K562 (cell line): ENCODE measurements around the gene TMEM242. TPM values are rescaled to one million over a fixed set of nuclear protein-coding genes. Genes with fewer than 3 reads are reported as not detected.

Experiments
- ATAC-seq: fragments of 200-7000 bp; cut with Tn5 transposase; 3 replicates; pipeline ENCODE4 v1.9.1; 2020; ENCODE audit warnings: moderate library complexity
- BruUV-seq: library from RNA; stranded (reverse); fragments of 400-500 nt; replicated peaks from 2 replicates; lab custom pipeline; 2021; lab: Mats Ljungman, UMichigan
- CTCF ChIA-PET: fragments of 300-600 bp; formaldehyde crosslinking; extraction: SDS; loops from one replicate; lab custom pipeline; 2021; ENCODE audit warnings: low intra/inter-chr PET ratio; lab: Yijun Ruan, JAX
- POLR2A ChIA-PET: fragments of 300-600, 350-650 bp; sonication (Branson Sonifier 250); formaldehyde crosslinking; extraction: SDS; loops from one replicate; lab custom pipeline; 2021; ENCODE audit warnings: antibody characterized with exemption, inconsistent platforms; lab: Yijun Ruan, JAX
- DNase-seq, 4 experiments: peaks; one replicate each; pipeline versions ENCODE4 v3.0.0 to v3.0.0-alpha.2; 2011 to 2018; ENCODE audit warnings: low spot score in 3 of 4, mixed read lengths in 3 of 4; ENCODE audit errors: extremely low read depth in 1 of 4
- FAIRE-seq: peaks from 2 replicates; lab custom pipeline; 2011; peaks lifted over from hg19 to GRCh38; lab: Jason Lieb, UNC
- H2AFZ ChIP-seq: 2 replicates; pipeline ENCODE4 v1.6.0; 2011; ENCODE audit warnings: low read depth, low read length, control low read depth, inconsistent platforms
- H3K27ac ChIP-seq: fragments of 200-600 bp; 3 replicates; pipeline ENCODE4 v1.8.0; 2011; ENCODE audit warnings: low read depth, mild to moderate bottlenecking, control low read depth, inconsistent platforms, low read length, moderate library complexity, mixed read lengths; ENCODE audit errors: extremely low read depth
- H3K27me3 ChIP-seq, 2 experiments: fragments of 300-600 bp in 1 of 2; 2 replicates in 1 of 2; 3 replicates in 1 of 2; pipeline versions ENCODE4 v1.6.0 to v1.8.0; 2011; ENCODE audit warnings: inconsistent platforms in 2 of 2, low read length in 2 of 2, mild to moderate bottlenecking in 1 of 2, mixed read lengths in 1 of 2, moderate library complexity in 1 of 2; ENCODE audit not compliant: control insufficient read depth in 2 of 2, insufficient read depth in 2 of 2
- H3K36me3 ChIP-seq: fragments of 300-600 bp; 3 replicates; pipeline ENCODE4 v1.8.0; 2011; ENCODE audit warnings: mild to moderate bottlenecking, low read length, inconsistent platforms; ENCODE audit not compliant: control insufficient read depth, insufficient read depth
- H3K4me1 ChIP-seq, 2 experiments: fragments of 200-600 bp in 1 of 2; replicated peaks in 1 of 2; 2 replicates in 1 of 2; 3 replicates in 1 of 2; pipeline versions ENCODE4 v1.5.1 to v1.8.0; 2011; ENCODE audit warnings: inconsistent platforms in 2 of 2, low read length in 2 of 2, mild to moderate bottlenecking in 1 of 2, mixed read lengths in 1 of 2, moderate library complexity in 1 of 2; ENCODE audit not compliant: control insufficient read depth in 2 of 2, insufficient read depth in 2 of 2
- H3K4me2 ChIP-seq: 2 replicates; pipeline ENCODE4 v1.6.1; 2011; ENCODE audit warnings: low read length, control low read depth, inconsistent platforms, mixed read lengths; ENCODE audit not compliant: insufficient read depth
- H3K4me3 ChIP-seq: fragments of 200-600 bp; sonication (generic), shearing (Covaris generic); 2 replicates; pipeline ENCODE4 v1.5.1; 2016; ENCODE audit warnings: control low read depth, inconsistent platforms
- H3K79me2 ChIP-seq: fragments of 200-600 bp; 3 replicates; pipeline ENCODE4 v1.8.0; 2011; ENCODE audit warnings: low read length, inconsistent platforms; ENCODE audit not compliant: control insufficient read depth, insufficient read depth
- H3K9ac ChIP-seq, 2 experiments: 2 replicates each; pipeline versions ENCODE4 v1.6.0 to v1.6.1; 2011; ENCODE audit warnings: low read depth in 2 of 2, low read length in 2 of 2, control low read depth in 1 of 2, inconsistent platforms in 1 of 2, mild to moderate bottlenecking in 1 of 2, mixed read lengths in 1 of 2; ENCODE audit not compliant: insufficient read depth in 1 of 2
- H3K9me1 ChIP-seq: one replicate; pipeline ENCODE4 v1.6.0; 2011; ENCODE audit warnings: inconsistent platforms, mild to moderate bottlenecking, low read length, moderate library complexity; ENCODE audit not compliant: control insufficient read depth, insufficient read depth
- H3K9me3 ChIP-seq: replicated peaks from 2 replicates; pipeline ENCODE4 v1.5.1; 2011; ENCODE audit warnings: low read depth, low read length, inconsistent platforms; ENCODE audit not compliant: control insufficient read depth, insufficient read depth
- H4K20me1 ChIP-seq: replicated peaks from 2 replicates; pipeline ENCODE4 v1.6.1; 2011; ENCODE audit warnings: low read length, inconsistent platforms, mixed read lengths; ENCODE audit not compliant: control insufficient read depth, insufficient read depth
- E2F6 ChIP-seq, 2 experiments: IDR thresholded peaks; 2 replicates each; pipeline ENCODE4 v1.6.1; 2011; ENCODE audit warnings: borderline replicate concordance in 1 of 2, control low read depth in 1 of 2, low read depth in 1 of 2, low read length in 1 of 2, mild to moderate bottlenecking in 1 of 2, mixed read lengths in 1 of 2, moderate library complexity in 1 of 2; ENCODE audit not compliant: insufficient read depth in 1 of 2, insufficient read length in 1 of 2, poor library complexity in 1 of 2, severe bottlenecking in 1 of 2; ENCODE audit errors: extremely low read depth in 1 of 2
- EZH2 ChIP-seq: IDR thresholded peaks from 2 replicates; pipeline ENCODE4 v1.6.1; 2012; ENCODE audit warnings: low read depth, mild to moderate bottlenecking, inconsistent platforms, low read length, borderline replicate concordance
- GATAD2B ChIP-seq: fragments of 450-650 bp; IDR thresholded peaks from 2 replicates; pipeline ENCODE4 v1.6.1; 2017; ENCODE audit warnings: mild to moderate bottlenecking, borderline replicate concordance
- HMGXB4 ChIP-seq: sonication (generic); formaldehyde crosslinking; IDR thresholded peaks from 2 replicates; pipeline ENCODE4 v1.8.1; 2023; ENCODE audit warnings: mild to moderate bottlenecking, missing genetic modification reagents
- JUN ChIP-seq, 2 experiments: sonication (generic) in 1 of 2; formaldehyde crosslinking in 1 of 2; IDR thresholded peaks; 2 replicates each; pipeline versions ENCODE4 v1.6.1 to v1.8.0; 2012 to 2022; ENCODE audit warnings: borderline replicate concordance in 2 of 2, mild to moderate bottlenecking in 2 of 2, improper control_type of control experiment in 1 of 2, low read depth in 1 of 2, low read length in 1 of 2, missing genetic modification reagents in 1 of 2
- SMARCA5 ChIP-seq: fragments of 450-650 bp; IDR thresholded peaks from 2 replicates; pipeline ENCODE4 v1.6.1; 2016
- SOX6 ChIP-seq: fragments of 450-650 bp; IDR thresholded peaks from 2 replicates; pipeline ENCODE4 v1.6.1; 2014; ENCODE audit warnings: mild to moderate bottlenecking
- ZBTB17 ChIP-seq: fragments of 450-650 bp; formaldehyde crosslinking; IDR thresholded peaks from 2 replicates; pipeline ENCODE4 v1.4.0; 2020; ENCODE audit warnings: mild to moderate bottlenecking
- ZBTB33 ChIP-seq: sonication (generic); formaldehyde crosslinking; IDR thresholded peaks from 2 replicates; pipeline ENCODE4 v1.8.1; 2023; ENCODE audit warnings: mild to moderate bottlenecking, missing genetic modification reagents
- WGBS: fragments of 100-300 bp; shearing (Covaris generic); methylation state at CpG from one replicate; pipeline ENCODE4 v1.1.6; 2016; ENCODE audit warnings: low coverage, mixed read lengths; ENCODE audit not compliant: insufficient coverage; ENCODE audit errors: missing lambda C conversion rate; 5-methylcytosine and 5-hydroxymethylcytosine counted together
- in situ Hi-C: fragments of 300-500 bp; cut with MboI; formaldehyde crosslinking; loops from 4 replicates; pipeline ENCODE4 v1.15.0; 2018; ENCODE audit warnings: inconsistent platforms, mixed read lengths
- intact Hi-C: fragments of 100-400 bp; cut with micrococcal nuclease; formaldehyde crosslinking; loops from 2 replicates; pipeline ENCODE4 v1.14.2; 2022
- polyA plus RNA-seq, 8 experiments: library from polyadenylated mRNA; depleted of rRNA in 4 of 8; stranded (reverse) in 5 of 8; unstranded in 3 of 8; fragments of >200 nt; fragmentation: Nextera tagmentation in 2 of 8; fragmentation: Illumina TruSeq in 1 of 8; extraction: Ambion mirVana in 2 of 8; extraction: Trizol in 1 of 8; gene quantifications; 2 replicates each; pipeline versions ENCODE4 v1.2.1 to v1.2.3, GENCODE V29; 2011 to 2014; ENCODE audit warnings: inconsistent platforms in 1 of 8, missing spikeins in 1 of 8
- total RNA-seq, 7 experiments: library from RNA; depleted of rRNA in 6 of 7; stranded (reverse); fragments of >200 nt in 6 of 7; fragmentation: Illumina TruSeq in 2 of 7; extraction: Trizol in 2 of 7; gene quantifications; 2 replicates each; pipeline versions ENCODE4 v1.2.1 to v1.2.3, GENCODE V29; 2011 to 2021; ENCODE audit warnings: low replicate concordance in 1 of 7
- TF ChIP-seq, protein P1 (sequence below): fragments of 250-450 bp; sonication (Bioruptor Pico); IDR thresholded peaks from 2 replicates; pipeline ENCODE4 v1.9.0; 2021; ENCODE audit warnings: mild to moderate bottlenecking
- TF ChIP-seq, protein P2 (sequence below): fragments of 250-450 bp; sonication (Bioruptor Pico); IDR thresholded peaks from 2 replicates; pipeline ENCODE4 v1.8.0; 2021; ENCODE audit warnings: mild to moderate bottlenecking, moderate library complexity

Gene TMEM242
- total and polyA plus RNA-seq, 9 of the 15 experiments (the other 6 are each of a cell fraction or from before 2014, with no cell fraction given) = 9.5 to 35.3 (median 16.5) TPM

DNA sequence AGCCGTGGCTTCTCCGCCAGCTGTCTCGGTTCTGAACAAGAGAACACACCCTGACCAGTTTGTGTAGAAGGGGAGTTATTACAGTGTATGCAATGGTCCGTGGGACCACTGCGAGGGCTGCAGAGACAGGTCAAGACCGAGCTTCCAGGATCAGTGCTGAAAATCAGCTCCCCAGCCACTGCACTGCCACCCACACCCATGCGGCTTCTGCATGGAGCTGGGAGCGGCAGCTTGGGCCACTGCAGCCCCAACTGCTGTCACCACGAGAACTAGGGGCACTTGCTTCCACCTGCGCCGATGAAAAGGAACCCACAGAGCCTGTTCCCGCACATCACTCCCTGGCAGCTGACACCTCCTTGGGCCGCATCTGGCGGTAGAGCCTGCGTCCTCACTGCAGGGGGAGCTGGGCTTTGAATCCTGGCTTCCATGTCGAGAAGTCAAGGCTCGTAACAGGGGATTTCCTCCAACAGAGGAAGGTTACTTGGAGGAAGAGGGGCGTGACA is 56.2 kb downstream of the TMEM242 start:
- no peaks in the 10 kb centered on the region for H3K9me1 ChIP-seq
- H3K9ac ChIP-seq = 0 out of 4 replicates have a peak overlapping the region, but pooled peaks of 1 of the 2 experiments have one; percentile 3
- no peak overlapping the region for H3K4me2 ChIP-seq
- H4K20me1 ChIP-seq = no peaks in the 10 kb centered on the region
- DNase-seq = no peak
- H3K27me3 ChIP-seq = peaks cover 45 to 68% of the 10 kb centered on the region in 2 experiments
- no peak overlapping the region for H3K27ac ChIP-seq
- peak; percentile 11 for FAIRE-seq
- WGBS = 14% methylated on average over 18 of the region's 18 CpGs
- ATAC-seq = peak; percentile 43
- H3K9me3 ChIP-seq = 0 out of 2 replicates have a peak, but pooled peaks cover 3% of the 10 kb centered on the region
- no TSS peak for BruUV-seq
- in situ Hi-C loops (no loop called here), intact Hi-C loops (no loop called here)
- H3K4me3 ChIP-seq = no peak overlapping the region
- POLR2A ChIA-PET = interaction anchor here (0.7 to 1.6 kb wide), 7 partner anchors 9 to 1962 kb away, joined by 3 to 6 read pairs (median 4); no protein-coding TSS in a partner anchor
- H3K79me2 ChIP-seq = no peaks in the 10 kb centered on the region
- CTCF ChIA-PET = interaction anchor here (0.6 kb wide), 1 partner anchor 114 kb away, joined by 3 read pairs; no protein-coding TSS in a partner anchor
- H3K36me3 ChIP-seq = no peaks in the 10 kb centered on the region
- peaks cover 0 to 18% of the 10 kb centered on the region in 2 experiments; a peak in 1 of 5 replicates for H3K4me1 ChIP-seq
- no peak overlapping the region for H2AFZ ChIP-seq
- no peak for TF ChIP-seq E2F6 (IDR thresholded peaks at IDR 0.05; ENCODE audit: borderline replicate concordance in 1 of 2, extremely low read depth in 1 of 2, insufficient read depth in 1 of 2, insufficient read length in 1 of 2, low read depth in 1 of 2, low read length in 1 of 2, poor library complexity in 1 of 2, severe bottlenecking in 1 of 2)
- TF ChIP-seq GATAD2B = no peak
- TF ChIP-seq, protein P1, sequence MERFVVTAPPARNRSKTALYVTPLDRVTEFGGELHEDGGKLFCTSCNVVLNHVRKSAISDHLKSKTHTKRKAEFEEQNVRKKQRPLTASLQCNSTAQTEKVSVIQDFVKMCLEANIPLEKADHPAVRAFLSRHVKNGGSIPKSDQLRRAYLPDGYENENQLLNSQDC (CRISPR knock-in tag) = no peak
- TF ChIP-seq EZH2 = peak; percentile 84; the same call in 1 of the 2 replicates
- TF ChIP-seq ZBTB33 (CRISPR knock-in tag) = peak; percentile 90
- TF ChIP-seq ZBTB17 (CRISPR knock-in tag) = no peak
- TF ChIP-seq, protein P2, sequence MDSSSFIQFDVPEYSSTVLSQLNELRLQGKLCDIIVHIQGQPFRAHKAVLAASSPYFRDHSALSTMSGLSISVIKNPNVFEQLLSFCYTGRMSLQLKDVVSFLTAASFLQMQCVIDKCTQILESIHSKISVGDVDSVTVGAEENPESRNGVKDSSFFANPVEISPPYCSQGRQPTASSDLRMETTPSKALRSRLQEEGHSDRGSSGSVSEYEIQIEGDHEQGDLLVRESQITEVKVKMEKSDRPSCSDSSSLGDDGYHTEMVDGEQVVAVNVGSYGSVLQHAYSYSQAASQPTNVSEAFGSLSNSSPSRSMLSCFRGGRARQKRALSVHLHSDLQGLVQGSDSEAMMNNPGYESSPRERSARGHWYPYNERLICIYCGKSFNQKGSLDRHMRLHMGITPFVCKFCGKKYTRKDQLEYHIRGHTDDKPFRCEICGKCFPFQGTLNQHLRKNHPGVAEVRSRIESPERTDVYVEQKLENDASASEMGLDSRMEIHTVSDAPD = no peak
- TF ChIP-seq SMARCA5 = no peak
- TF ChIP-seq HMGXB4 = no peak
- TF ChIP-seq JUN (IDR thresholded peaks at IDR 0.05; ENCODE audit: borderline replicate concordance, low read depth, low read length) = no peak
- no peak for TF ChIP-seq JUN (CRISPR knock-in tag; IDR thresholded peaks at IDR 0.05; ENCODE audit: borderline replicate concordance)
- TF ChIP-seq SOX6 = no peak
